Vagina (tissue), 2 donors: ENCODE measurements around the gene RIPOR3. TPM values are rescaled to one million over a fixed set of nuclear protein-coding genes. Genes with fewer than 3 reads are reported as not detected.
A peak's percentile ranks its signal among the peaks of the same experiment; 100 is the strongest.
"Not testable (repeated sequence)": the region's sequence is repeated elsewhere in the genome, so short reads cannot be mapped to it uniquely, and the experiment has no call there.

ENCODE experiments used
- DNase-seq, 2 donors: peaks; one replicate each; pipeline ENCODE4 v3.0.0-alpha.2; 2017; ENCODE audit errors: extremely low spot score in 2 of 2
- H3K27ac ChIP-seq: fragments of 200-600 bp; sonication (generic); one replicate; pipeline ENCODE4 v1.5.1; 2019
- H3K27me3 ChIP-seq: fragments of 200-600 bp; sonication (generic); one replicate; pipeline ENCODE4 v1.5.1; 2019
- H3K36me3 ChIP-seq, 2 donors: fragments of 200-600 bp; sonication (generic); one replicate each; pipeline ENCODE4 v1.5.1; 2017 to 2019
- H3K4me1 ChIP-seq: fragments of 200-600 bp; sonication (generic); one replicate; pipeline ENCODE4 v1.5.1; 2019
- H3K4me3 ChIP-seq, 2 donors: fragments of 200-600 bp; sonication (generic); 1 replicate in 1 of 2; 2 replicates in 1 of 2; pipeline ENCODE4 v1.5.1; 2016 to 2019
- H3K9me3 ChIP-seq: fragments of 200-600 bp; sonication (generic); one replicate; pipeline ENCODE4 v1.5.1; 2019
- POLR2A ChIP-seq, 2 donors: fragments of 450-650 bp; IDR thresholded peaks; one replicate each; pipeline ENCODE4 v1.6.1; 2017; ENCODE audit warnings: antibody characterized with exemption in 2 of 2, mild to moderate bottlenecking in 2 of 2, moderate library complexity in 2 of 2
- POLR2AphosphoS5 ChIP-seq, 2 donors: sonication (generic); formaldehyde crosslinking; IDR thresholded peaks; one replicate each; pipeline ENCODE4 v1.9.0; 2017; ENCODE audit warnings: antibody characterized with exemption in 2 of 2, mild to moderate bottlenecking in 2 of 2, low read depth in 1 of 2; ENCODE audit not compliant: insufficient read depth in 1 of 2
- intact Hi-C: fragments of 100-400 bp; cut with DNase I; formaldehyde crosslinking; loops from one replicate; pipeline ENCODE4 v1.15.1; 2023
- total RNA-seq: library from RNA; depleted of rRNA; stranded (reverse); fragments of >200 nt; gene quantifications from one replicate; pipeline ENCODE4 v1.2.3, GENCODE V29; 2016
- TF ChIP-seq, protein P1 (sequence below), 3 experiments: fragments of 450-650 bp in 2 of 3; fragments of 200-600 bp in 1 of 3; sonication (generic) in 1 of 3; IDR thresholded peaks; one replicate each; pipeline ENCODE4 v1.5.1; 2017 to 2019; ENCODE audit warnings: antibody characterized with exemption in 3 of 3, mild to moderate bottlenecking in 2 of 3, moderate library complexity in 2 of 3

RIPOR3 gene
- total RNA-seq, 1 donor from 2014 or later: 38.1 TPM

DNA sequence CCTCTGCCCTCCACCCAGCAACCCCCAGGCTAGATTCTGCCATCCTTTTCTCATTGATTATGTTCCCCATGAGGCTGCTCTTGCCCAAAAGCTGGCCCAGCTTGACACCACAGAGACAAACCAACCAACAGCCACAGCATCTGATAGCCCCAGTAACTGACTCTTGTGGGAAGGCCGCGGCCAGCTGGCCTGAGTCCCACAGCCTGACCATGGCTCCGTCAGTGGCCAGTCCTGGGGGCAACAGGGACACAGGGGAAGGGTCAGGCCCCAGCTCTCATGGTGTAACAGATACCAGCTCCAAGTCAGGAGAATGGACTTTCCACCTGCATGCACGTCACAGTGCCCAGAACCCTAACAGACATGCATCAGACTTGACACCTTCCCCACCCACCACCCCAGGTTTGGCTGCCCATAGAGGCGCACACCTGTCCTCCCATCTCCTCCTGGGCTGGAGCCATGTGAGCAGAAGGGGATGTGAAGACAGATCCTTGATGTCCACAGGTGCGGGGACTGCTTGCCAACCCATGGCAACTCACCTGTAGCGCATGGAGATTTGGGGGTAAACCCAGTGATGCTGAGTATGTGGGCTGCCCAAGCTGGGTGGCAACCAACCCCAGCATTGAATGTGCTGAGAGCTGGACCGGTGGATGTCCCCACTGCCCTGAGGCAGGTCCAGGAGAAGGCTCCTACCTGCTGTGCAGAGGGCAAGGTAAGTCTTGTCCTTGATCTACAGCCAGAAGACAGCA, 18.8 kb downstream of the RIPOR3 start:
- no peak overlapping the region for H3K4me3 ChIP-seq
- H3K36me3 ChIP-seq: no peaks in the 10 kb centered on the region
- no peaks in the 10 kb centered on the region for H3K9me3 ChIP-seq
- H3K27me3 ChIP-seq: no peaks in the 10 kb centered on the region
- TF ChIP-seq POLR2A (IDR thresholded peaks at IDR 0.05) (no peak), POLR2AphosphoS5 (IDR thresholded peaks at IDR 0.05; ENCODE audit: insufficient read depth in 1 of 2, low read depth in 1 of 2) (no peak)
- TF ChIP-seq, protein P1, sequence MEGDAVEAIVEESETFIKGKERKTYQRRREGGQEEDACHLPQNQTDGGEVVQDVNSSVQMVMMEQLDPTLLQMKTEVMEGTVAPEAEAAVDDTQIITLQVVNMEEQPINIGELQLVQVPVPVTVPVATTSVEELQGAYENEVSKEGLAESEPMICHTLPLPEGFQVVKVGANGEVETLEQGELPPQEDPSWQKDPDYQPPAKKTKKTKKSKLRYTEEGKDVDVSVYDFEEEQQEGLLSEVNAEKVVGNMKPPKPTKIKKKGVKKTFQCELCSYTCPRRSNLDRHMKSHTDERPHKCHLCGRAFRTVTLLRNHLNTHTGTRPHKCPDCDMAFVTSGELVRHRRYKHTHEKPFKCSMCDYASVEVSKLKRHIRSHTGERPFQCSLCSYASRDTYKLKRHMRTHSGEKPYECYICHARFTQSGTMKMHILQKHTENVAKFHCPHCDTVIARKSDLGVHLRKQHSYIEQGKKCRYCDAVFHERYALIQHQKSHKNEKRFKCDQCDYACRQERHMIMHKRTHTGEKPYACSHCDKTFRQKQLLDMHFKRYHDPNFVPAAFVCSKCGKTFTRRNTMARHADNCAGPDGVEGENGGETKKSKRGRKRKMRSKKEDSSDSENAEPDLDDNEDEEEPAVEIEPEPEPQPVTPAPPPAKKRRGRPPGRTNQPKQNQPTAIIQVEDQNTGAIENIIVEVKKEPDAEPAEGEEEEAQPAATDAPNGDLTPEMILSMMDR (IDR thresholded peaks at IDR 0.05): no peak
- peak overlapping the region; percentile 66 for H3K27ac ChIP-seq
- H3K4me1 ChIP-seq: peaks cover 53% of the 10 kb centered on the region
- intact Hi-C loops: no loop called here
- no peak for DNase-seq

DNA sequence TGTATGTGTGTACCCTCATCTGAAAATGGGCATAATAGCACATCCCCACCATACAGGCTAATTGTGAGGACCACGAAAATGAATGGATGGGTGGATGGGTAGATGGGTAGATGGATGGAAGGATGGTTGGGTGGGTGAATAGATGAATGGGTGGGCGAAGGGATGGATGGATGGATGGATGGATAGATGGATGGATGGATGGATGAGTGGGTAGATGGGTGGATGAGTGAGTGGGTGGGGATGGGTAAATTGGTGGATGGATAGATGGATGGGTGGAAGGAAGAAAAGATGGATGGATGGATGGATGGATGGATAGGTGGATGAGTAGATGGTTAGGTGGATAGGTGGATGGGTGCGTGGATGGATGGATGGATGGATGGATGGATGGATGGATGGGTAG, 19.7 kb downstream of the RIPOR3 start:
- no peak for DNase-seq
- no peak overlapping the region for H3K27ac ChIP-seq
- peaks cover 53% of the 10 kb centered on the region for H3K4me1 ChIP-seq
- H3K9me3 ChIP-seq: no peaks in the 10 kb centered on the region
- H3K36me3 ChIP-seq: no peaks in the 10 kb centered on the region
- TF ChIP-seq POLR2AphosphoS5 (IDR thresholded peaks at IDR 0.05; ENCODE audit: insufficient read depth in 1 of 2, low read depth in 1 of 2) (no peak), POLR2A (IDR thresholded peaks at IDR 0.05) (no peak)
- TF ChIP-seq, protein P1 (IDR thresholded peaks at IDR 0.05): no peak
- no peak overlapping the region for H3K4me3 ChIP-seq
- intact Hi-C loops: no loop called here
- no peaks in the 10 kb centered on the region for H3K27me3 ChIP-seq

DNA sequence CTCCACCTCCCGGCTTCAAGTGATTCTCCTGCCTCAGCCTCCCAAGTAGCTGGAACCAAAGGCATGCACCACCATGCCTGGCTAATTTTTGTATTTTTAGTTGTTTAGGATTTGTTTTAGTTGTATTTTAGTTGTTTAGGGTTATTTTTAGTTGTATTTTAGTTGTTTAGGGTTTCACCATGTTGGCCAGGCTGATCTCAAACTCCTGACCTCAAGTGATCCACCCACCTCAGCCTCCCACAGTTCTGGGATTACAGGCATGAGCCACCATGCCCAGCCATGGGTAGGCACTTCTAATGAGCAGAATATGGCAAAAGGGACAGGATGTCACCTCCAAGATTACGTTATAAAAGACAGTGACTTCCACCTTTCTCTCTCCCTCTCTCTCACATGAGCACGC, 20.3 kb downstream of the RIPOR3 start:
- H3K4me1 ChIP-seq: peaks cover 47% of the 10 kb centered on the region
- H3K36me3 ChIP-seq, DNase-seq, H3K4me3 ChIP-seq, H3K9me3 ChIP-seq, H3K27ac ChIP-seq, H3K27me3 ChIP-seq, intact Hi-C loops: not testable (repeated sequence)

DNA sequence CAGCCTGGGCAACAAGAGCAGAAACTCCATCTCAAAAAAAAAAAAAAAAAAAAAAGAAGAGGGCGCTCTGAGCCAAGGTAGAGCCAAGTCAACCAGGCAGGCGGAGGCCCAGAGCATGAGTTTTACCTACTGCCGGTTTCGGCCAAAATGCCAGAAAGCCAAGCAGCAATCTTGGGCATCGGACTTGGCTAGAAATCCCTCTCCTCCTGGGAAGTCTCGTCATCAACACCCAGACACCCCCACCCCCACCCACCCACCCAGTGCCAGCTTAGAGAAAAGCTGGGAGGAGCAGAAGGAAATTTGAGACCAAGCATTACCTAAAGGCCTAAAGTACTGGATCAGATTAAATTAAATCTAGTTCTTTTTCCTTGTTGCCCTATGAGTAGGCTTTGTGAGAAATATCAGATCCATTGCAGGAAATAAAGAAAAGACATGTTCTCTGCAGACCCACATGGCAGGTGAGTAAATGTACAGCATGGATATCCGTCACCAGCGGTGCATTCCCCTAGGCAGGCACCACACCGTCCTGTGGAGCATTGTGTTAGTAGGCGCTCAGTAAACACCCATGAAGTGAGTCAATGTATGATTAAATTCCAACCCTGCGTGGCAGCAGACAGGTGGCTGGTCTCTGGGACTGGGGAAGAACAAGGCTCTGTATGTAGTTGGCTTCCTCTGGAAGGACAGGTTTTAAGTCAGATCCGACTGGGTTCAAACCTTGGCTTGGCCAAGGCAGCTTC, 21.0 kb downstream of the RIPOR3 start:
- no peak for TF ChIP-seq POLR2A (IDR thresholded peaks at IDR 0.05)
- TF ChIP-seq, protein P1 (IDR thresholded peaks at IDR 0.05): no peak
- intact Hi-C loops: no loop called here
- DNase-seq: no peak
- Histone ChIP-seq H3K27me3 (no peaks in the 10 kb centered on the region), H3K9me3 (no peaks in the 10 kb centered on the region), H3K4me1 (peaks cover 40% of the 10 kb centered on the region), H3K36me3 (no peaks in the 10 kb centered on the region), H3K27ac (no peak overlapping the region), H3K4me3 (no peak overlapping the region)

DNA sequence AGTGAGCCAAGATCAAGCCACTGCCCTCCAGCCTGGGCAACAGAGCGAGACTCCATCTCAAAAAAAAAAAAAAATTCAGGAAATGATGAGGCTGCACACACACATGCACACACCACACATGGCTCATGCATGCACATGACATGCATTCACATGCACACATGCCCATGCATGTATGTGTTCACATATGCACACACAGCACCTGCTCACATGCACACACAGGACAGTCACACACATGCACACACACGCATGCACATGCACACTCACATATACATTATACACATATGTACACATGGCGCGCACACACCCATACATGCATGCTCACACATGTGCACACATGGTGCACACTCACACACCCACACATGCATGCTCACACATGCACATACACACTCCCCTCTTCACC, 22.5 kb downstream of the RIPOR3 start:
- intact Hi-C loops: no loop called here
- no peak for DNase-seq
- Histone ChIP-seq H3K4me3 (no peak overlapping the region), H3K9me3 (no peaks in the 10 kb centered on the region), H3K27ac (no peak overlapping the region), H3K36me3 (no peaks in the 10 kb centered on the region), H3K27me3 (no peaks in the 10 kb centered on the region), H3K4me1 (peaks cover 25% of the 10 kb centered on the region)
- no peak for TF ChIP-seq POLR2A (IDR thresholded peaks at IDR 0.05)
- TF ChIP-seq POLR2AphosphoS5 (IDR thresholded peaks at IDR 0.05; ENCODE audit: insufficient read depth in 1 of 2, low read depth in 1 of 2): no peak
- TF ChIP-seq, protein P1 (IDR thresholded peaks at IDR 0.05): no peak
